K562 treated with DMSO at 1 percent for 24 hours (cell line): Measurements from ENCODE around the gene EFCAB6. TPM values are rescaled to one million over a fixed set of nuclear protein-coding genes. Genes with fewer than 3 reads are reported as not detected.

Source experiments
- total RNA-seq: library from RNA; unstranded; fragments of 300-600 nt; gene quantifications from 2 replicates; pipeline ENCODE4 v1.2.3, GENCODE V29; 2022; ENCODE audit warnings: low read depth; ENCODE audit not compliant: insufficient read depth

The EFCAB6 gene
- total RNA-seq: not detected in 2 replicates

GRCh38 chr22:43812149-43812842 lies at the start of gene EFCAB6:
Gene EFCAB6, minus strand, starts transcription at chr22:43812305. Its CDS starts 29,987 bp downstream, at chr22:43782318.

Other genes with a start within 250 kb of the EFCAB6 start
- gene SULT4A1, start 50.2 kb upstream of the EFCAB6 start, total RNA-seq: 0.21 TPM in 1 of 2 replicates, not detected in the other
- not detected in 2 replicates for gene PNPLA5, start 79.7 kb upstream of the EFCAB6 start, total RNA-seq
- not detected in 2 replicates for gene PNPLA3, start 111.5 kb upstream of the EFCAB6 start, total RNA-seq
- 31.7 and 33.9 TPM in 2 replicates for gene SAMM50, start 143.1 kb upstream of the EFCAB6 start, total RNA-seq
- gene PARVB, start 212.0 kb upstream of the EFCAB6 start, total RNA-seq: 27.9 and 28.2 TPM in 2 replicates